ENCODE results near the gene BAIAP2L1. TPM values are rescaled to one million over a fixed set of nuclear protein-coding genes. Genes with fewer than 3 reads are reported as not detected.

The BAIAP2L1 gene
- total RNA-seq, 1 donor from 2014 or later, result 1.7 TPM

- Mint-ChIP-seq H3K4me3 (no peak overlapping the region), H3K4me1 (ENCODE audit: low read depth) (no peaks in the 10 kb centered on the region), H3K9me3 (no peaks in the 10 kb centered on the region), H3K36me3 (ENCODE audit: low read depth) (no peaks in the 10 kb centered on the region), H3K27me3 (ENCODE audit: insufficient read depth) (no peaks in the 10 kb centered on the region), H3K27ac (no peak overlapping the region)
- intact Hi-C loops (cut with micrococcal nuclease), result no loop called here
- no peak for DNase-seq (ENCODE audit: low spot score)
Observed at GRCh38 chr7:98348726-98349474, 52.0 kb downstream of the BAIAP2L1 start.

- no peak overlapping the region for H3K4me3 Mint-ChIP-seq
- no peak for DNase-seq (ENCODE audit: low spot score)
- no peaks in the 10 kb centered on the region for H3K36me3 Mint-ChIP-seq (ENCODE audit: low read depth)
- no peaks in the 10 kb centered on the region for H3K9me3 Mint-ChIP-seq
- H3K27ac Mint-ChIP-seq, result no peak overlapping the region
- intact Hi-C loops (cut with micrococcal nuclease), result no loop called here
- no peaks in the 10 kb centered on the region for H3K4me1 Mint-ChIP-seq (ENCODE audit: low read depth)
- no peaks in the 10 kb centered on the region for H3K27me3 Mint-ChIP-seq (ENCODE audit: insufficient read depth)
Observed at GRCh38 chr7:98346515-98347069, 54.3 kb downstream of the BAIAP2L1 start.

GRCh38 chr7:98341106-98341505 lies 59.8 kb downstream of the BAIAP2L1 start:
- no peak for DNase-seq (ENCODE audit: low spot score)
- intact Hi-C loops (cut with micrococcal nuclease), result no loop called here
- H3K9me3 Mint-ChIP-seq, result peaks cover 3% of the 10 kb centered on the region
- H3K27ac Mint-ChIP-seq, result no peak overlapping the region
- H3K27me3 Mint-ChIP-seq (ENCODE audit: insufficient read depth), result no peaks in the 10 kb centered on the region
- H3K4me1 Mint-ChIP-seq (ENCODE audit: low read depth), result no peaks in the 10 kb centered on the region
- H3K36me3 Mint-ChIP-seq (ENCODE audit: low read depth), result no peaks in the 10 kb centered on the region
- H3K4me3 Mint-ChIP-seq, result no peak overlapping the region

- Mint-ChIP-seq H3K4me3 (no peak overlapping the region), H3K27ac (no peak overlapping the region), H3K4me1 (ENCODE audit: low read depth) (no peaks in the 10 kb centered on the region), H3K27me3 (ENCODE audit: insufficient read depth) (no peaks in the 10 kb centered on the region), H3K9me3 (peaks cover 3% of the 10 kb centered on the region), H3K36me3 (ENCODE audit: low read depth) (no peaks in the 10 kb centered on the region)
- DNase-seq (ENCODE audit: low spot score), result no peak
- intact Hi-C loops (cut with micrococcal nuclease), result no loop called here
Observed at GRCh38 chr7:98339043-98339442, 61.8 kb downstream of the BAIAP2L1 start.

GRCh38 chr7:98338441-98338840 lies 62.4 kb downstream of the BAIAP2L1 start:
- no peak overlapping the region for H3K27ac Mint-ChIP-seq
- H3K4me1 Mint-ChIP-seq (ENCODE audit: low read depth), result no peaks in the 10 kb centered on the region
- H3K36me3 Mint-ChIP-seq (ENCODE audit: low read depth), result no peaks in the 10 kb centered on the region
- no peaks in the 10 kb centered on the region for H3K27me3 Mint-ChIP-seq (ENCODE audit: insufficient read depth)
- H3K4me3 Mint-ChIP-seq, result no peak overlapping the region
- intact Hi-C loops (cut with micrococcal nuclease), result no loop called here
- no peak for DNase-seq (ENCODE audit: low spot score)
- peaks cover 3% of the 10 kb centered on the region for H3K9me3 Mint-ChIP-seq

- no peak overlapping the region for H3K27ac Mint-ChIP-seq
- intact Hi-C loops (cut with micrococcal nuclease), result no loop called here
- H3K27me3 Mint-ChIP-seq (ENCODE audit: insufficient read depth), result no peaks in the 10 kb centered on the region
- no peak overlapping the region for H3K4me3 Mint-ChIP-seq
- H3K9me3 Mint-ChIP-seq, result peaks cover 10% of the 10 kb centered on the region
- no peaks in the 10 kb centered on the region for H3K36me3 Mint-ChIP-seq (ENCODE audit: low read depth)
- DNase-seq (ENCODE audit: low spot score), result no peak
- H3K4me1 Mint-ChIP-seq (ENCODE audit: low read depth), result no peaks in the 10 kb centered on the region
Observed at GRCh38 chr7:98335411-98335977, 65.4 kb downstream of the BAIAP2L1 start.

- H3K9me3 Mint-ChIP-seq, result peaks cover 7% of the 10 kb centered on the region
- no peaks in the 10 kb centered on the region for H3K36me3 Mint-ChIP-seq (ENCODE audit: low read depth)
- intact Hi-C loops (cut with micrococcal nuclease), result no loop called here
- no peaks in the 10 kb centered on the region for H3K4me1 Mint-ChIP-seq (ENCODE audit: low read depth)
- no peak overlapping the region for H3K4me3 Mint-ChIP-seq
- H3K27me3 Mint-ChIP-seq (ENCODE audit: insufficient read depth), result no peaks in the 10 kb centered on the region
- no peak for DNase-seq (ENCODE audit: low spot score)
- H3K27ac Mint-ChIP-seq, result no peak overlapping the region
Observed at GRCh38 chr7:98334081-98334480, 66.8 kb downstream of the BAIAP2L1 start.

- H3K9me3 Mint-ChIP-seq, result peaks cover 7% of the 10 kb centered on the region
- intact Hi-C loops (cut with micrococcal nuclease), result no loop called here
- no peaks in the 10 kb centered on the region for H3K4me1 Mint-ChIP-seq (ENCODE audit: low read depth)
- DNase-seq (ENCODE audit: low spot score), result no peak
- H3K36me3 Mint-ChIP-seq (ENCODE audit: low read depth), result no peaks in the 10 kb centered on the region
- no peak overlapping the region for H3K27ac Mint-ChIP-seq
- H3K4me3 Mint-ChIP-seq, result no peak overlapping the region
- peaks cover 4% of the 10 kb centered on the region for H3K27me3 Mint-ChIP-seq (ENCODE audit: insufficient read depth)
Observed at GRCh38 chr7:98330926-98331529, 69.9 kb downstream of the BAIAP2L1 start.

GRCh38 chr7:98329791-98330373 lies 71.0 kb downstream of the BAIAP2L1 start:
- no peak for DNase-seq (ENCODE audit: low spot score)
- intact Hi-C loops (cut with micrococcal nuclease), result no loop called here

GRCh38 chr7:98329100-98329790 lies 71.6 kb downstream of the BAIAP2L1 start:
- H3K9me3 Mint-ChIP-seq, result peaks cover 7% of the 10 kb centered on the region
- no peaks in the 10 kb centered on the region for H3K4me1 Mint-ChIP-seq (ENCODE audit: low read depth)
- DNase-seq (ENCODE audit: low spot score), result no peak
- no peak overlapping the region for H3K27ac Mint-ChIP-seq
- H3K4me3 Mint-ChIP-seq, result no peak overlapping the region
- H3K27me3 Mint-ChIP-seq (ENCODE audit: insufficient read depth), result peaks cover 4% of the 10 kb centered on the region
- intact Hi-C loops (cut with micrococcal nuclease), result no loop called here
- no peaks in the 10 kb centered on the region for H3K36me3 Mint-ChIP-seq (ENCODE audit: low read depth)

More at GRCh38 chr7:98329791-98330373, 71.0 kb downstream of the BAIAP2L1 start:
- Mint-ChIP-seq H3K4me1 (ENCODE audit: low read depth) (no peaks in the 10 kb centered on the region), H3K27ac (no peak overlapping the region), H3K4me3 (no peak overlapping the region), H3K9me3 (peaks cover 7% of the 10 kb centered on the region), H3K27me3 (ENCODE audit: insufficient read depth) (peaks cover 4% of the 10 kb centered on the region), H3K36me3 (ENCODE audit: low read depth) (no peaks in the 10 kb centered on the region)

- no peak overlapping the region for H3K4me3 Mint-ChIP-seq
- intact Hi-C loops (cut with micrococcal nuclease), result no loop called here
- no peaks in the 10 kb centered on the region for H3K4me1 Mint-ChIP-seq (ENCODE audit: low read depth)
- peaks cover 8% of the 10 kb centered on the region for H3K27me3 Mint-ChIP-seq (ENCODE audit: insufficient read depth)
- no peak overlapping the region for H3K27ac Mint-ChIP-seq
- H3K36me3 Mint-ChIP-seq (ENCODE audit: low read depth), result no peaks in the 10 kb centered on the region
- H3K9me3 Mint-ChIP-seq, result no peaks in the 10 kb centered on the region
- no peak for DNase-seq (ENCODE audit: low spot score)
Observed at GRCh38 chr7:98324782-98325181, 76.1 kb downstream of the BAIAP2L1 start.

- no peak for DNase-seq (ENCODE audit: low spot score)
- H3K4me1 Mint-ChIP-seq (ENCODE audit: low read depth), result no peaks in the 10 kb centered on the region
- H3K36me3 Mint-ChIP-seq (ENCODE audit: low read depth), result no peaks in the 10 kb centered on the region
- intact Hi-C loops (cut with micrococcal nuclease), result no loop called here
- H3K4me3 Mint-ChIP-seq, result no peak overlapping the region
- no peaks in the 10 kb centered on the region for H3K9me3 Mint-ChIP-seq
- H3K27me3 Mint-ChIP-seq (ENCODE audit: insufficient read depth), result peaks cover 8% of the 10 kb centered on the region
- H3K27ac Mint-ChIP-seq, result no peak overlapping the region
Observed at GRCh38 chr7:98323597-98324322, 77.1 kb downstream of the BAIAP2L1 start.

Measured in activated T-helper 1 cell treated with anti-CD3 and anti-CD28 coated beads, Interleukin-12 subunit alpha, Interleukin-12 subunit beta, Interleukin-2, Interleukin-4 antibody, amounts not matched to agents 30 ng/mL and 10 ng/mL and 1 ng/mL, durations not matched to agents 14 hours and 24 hours and 36 hours (primary cell).